Stimulated activated CD8-positive, alpha-beta memory T cell treated with anti-CD3 and anti-CD28 coated beads, Interleukin-12 subunit alpha, Interleukin-12 subunit beta, amount 100 ng/mL, for 1 hour (primary cell): ENCODE measurements around the gene XYLT1.

Experiments used
- DNase-seq: peaks from one replicate; pipeline ENCODE4 v3.0.0-alpha.2; 2020; ENCODE audit warnings: low read depth

XYLT1 gene

GRCh38 chr16:17144431-17144830, 326.3 kb downstream of the XYLT1 start:
- no peak for DNase-seq

DNA sequence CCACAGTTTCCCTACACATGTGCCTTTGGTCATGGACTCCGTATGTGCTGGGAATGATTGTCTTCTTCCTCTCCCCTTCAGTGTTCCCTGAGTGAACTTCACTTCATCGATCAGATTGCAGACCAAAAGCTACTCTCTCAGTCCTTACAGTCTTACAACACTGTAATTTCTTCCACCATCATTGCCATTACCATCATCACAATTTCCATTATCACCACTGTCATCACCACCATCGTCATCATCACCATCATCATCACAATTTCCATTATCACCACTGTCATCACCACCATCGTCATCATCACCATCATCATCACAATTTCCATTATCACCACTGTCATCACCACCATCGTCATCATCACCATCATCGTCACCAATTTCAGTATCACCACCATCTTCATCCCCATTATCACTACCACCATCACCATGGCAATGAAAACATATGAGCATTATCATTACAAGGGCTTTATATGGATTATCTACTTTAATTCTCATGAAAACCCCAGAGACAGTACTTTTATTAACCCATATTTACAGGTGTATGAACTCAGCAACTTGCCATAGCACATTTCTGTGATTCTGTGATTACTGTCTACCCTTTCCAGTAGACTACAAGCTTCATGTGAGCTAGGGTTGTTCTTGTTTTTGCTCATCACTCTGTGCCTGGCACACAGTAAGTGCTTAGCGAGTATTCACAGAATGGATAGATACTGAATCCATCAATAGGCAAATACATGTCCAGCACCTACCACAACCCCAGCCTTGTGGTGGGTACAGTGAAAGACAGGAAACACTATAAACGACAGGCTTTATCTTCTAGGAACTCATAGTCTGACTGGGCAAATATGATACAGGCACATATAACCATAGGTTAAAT, 327.0 kb downstream of the XYLT1 start:
- DNase-seq: no peak

DNA sequence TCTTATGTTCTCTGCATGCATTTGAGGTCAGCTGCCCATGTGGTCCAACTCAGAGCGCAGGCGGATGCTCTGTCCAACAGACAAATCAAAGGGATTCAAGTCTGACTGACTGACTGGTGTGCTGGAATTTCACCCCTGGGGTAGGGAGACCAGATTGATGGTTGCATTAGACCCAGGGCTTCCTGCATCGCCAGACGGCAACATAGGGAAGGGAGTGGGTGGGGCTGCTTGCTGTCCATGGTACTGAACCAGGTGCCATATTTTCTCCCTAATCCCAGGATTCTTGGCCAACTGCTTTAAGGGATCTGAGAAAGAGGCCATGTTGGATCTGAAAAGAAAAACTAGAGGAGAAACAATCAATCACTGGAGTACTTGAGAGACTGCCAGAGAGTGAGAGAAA, 332.0 kb downstream of the XYLT1 start:
- no peak for DNase-seq

DNA sequence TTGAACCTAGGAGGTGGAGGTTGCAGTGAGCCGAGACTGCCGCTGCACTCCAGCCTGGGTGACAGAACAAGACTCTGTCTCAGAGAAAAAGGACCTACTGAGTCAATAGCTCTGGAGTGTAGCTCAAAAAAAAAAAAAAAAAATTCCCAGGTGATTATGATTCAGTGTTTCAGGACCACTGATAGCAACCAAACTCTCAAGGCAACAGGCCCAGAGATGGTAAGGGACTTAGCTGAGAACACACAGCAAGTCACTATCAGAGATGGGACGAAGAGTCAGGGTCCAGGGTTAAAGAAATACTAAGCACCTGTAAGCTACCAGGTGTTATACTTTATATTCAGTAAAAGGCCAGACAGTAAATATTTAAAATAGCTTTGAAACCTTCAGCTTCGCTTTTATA, 335.3 kb downstream of the XYLT1 start:
- no peak for DNase-seq

GRCh38 chr16:17134586-17134985, 336.2 kb downstream of the XYLT1 start:
- DNase-seq: no peak

DNA sequence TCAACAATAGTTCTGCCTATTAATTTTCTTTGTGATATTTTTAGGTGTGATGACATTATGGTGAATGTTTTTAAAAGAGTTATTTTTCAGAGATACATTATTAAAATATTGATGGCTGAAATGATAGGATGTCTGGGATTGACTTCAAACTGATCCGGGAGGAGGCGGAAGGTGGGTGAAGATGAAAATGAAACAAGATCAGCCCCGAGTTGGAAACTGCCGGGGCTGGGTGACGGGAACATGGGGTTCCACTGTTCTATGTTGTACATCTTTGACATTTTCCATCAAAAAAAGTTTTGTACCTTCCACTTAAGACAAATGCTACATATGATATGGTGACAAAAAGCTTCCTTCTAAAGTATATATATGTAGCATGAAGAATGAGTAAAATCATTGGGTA, 336.9 kb downstream of the XYLT1 start:
- no peak for DNase-seq

DNA sequence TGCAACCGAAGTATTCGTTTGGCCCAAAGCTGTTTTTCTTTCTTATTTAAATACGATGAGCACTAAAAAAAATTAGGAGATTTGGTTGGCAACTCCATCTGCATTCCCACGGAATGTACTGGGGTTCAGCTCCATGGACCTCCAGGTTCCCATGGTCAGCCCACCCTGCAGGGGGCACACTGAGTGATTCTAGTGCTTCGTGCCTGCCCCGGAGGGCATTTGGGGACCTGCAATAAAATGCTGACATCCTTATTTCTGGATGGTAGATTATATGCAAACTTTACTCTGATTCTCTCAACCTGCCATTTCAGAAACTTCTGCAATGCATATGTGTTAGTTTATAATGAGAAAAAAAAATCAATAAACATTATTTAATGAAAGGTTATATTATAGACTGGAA, 339.4 kb downstream of the XYLT1 start:
- no peak for DNase-seq

GRCh38 chr16:17130733-17131132, 340.0 kb downstream of the XYLT1 start:
- no peak for DNase-seq

DNA sequence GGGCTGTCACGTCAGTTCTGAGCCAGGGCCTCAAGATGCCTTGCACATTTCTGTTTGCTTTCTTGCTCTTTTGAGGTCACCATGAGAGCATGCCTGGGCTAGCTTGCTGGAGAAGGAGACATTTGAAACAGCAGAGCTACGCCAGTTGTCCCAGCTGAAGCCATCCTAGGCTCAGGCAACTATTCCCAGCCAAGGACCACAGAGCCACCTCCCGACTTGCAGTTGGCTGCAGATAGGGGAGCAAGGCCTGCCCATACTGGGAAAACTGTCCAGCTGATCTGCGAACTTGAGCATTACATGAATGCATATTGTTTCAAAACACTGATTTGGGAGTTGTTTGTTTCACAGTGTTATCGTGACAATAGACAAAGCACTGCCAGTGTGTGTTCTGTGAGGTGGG, 340.8 kb downstream of the XYLT1 start:
- DNase-seq: no peak

DNA sequence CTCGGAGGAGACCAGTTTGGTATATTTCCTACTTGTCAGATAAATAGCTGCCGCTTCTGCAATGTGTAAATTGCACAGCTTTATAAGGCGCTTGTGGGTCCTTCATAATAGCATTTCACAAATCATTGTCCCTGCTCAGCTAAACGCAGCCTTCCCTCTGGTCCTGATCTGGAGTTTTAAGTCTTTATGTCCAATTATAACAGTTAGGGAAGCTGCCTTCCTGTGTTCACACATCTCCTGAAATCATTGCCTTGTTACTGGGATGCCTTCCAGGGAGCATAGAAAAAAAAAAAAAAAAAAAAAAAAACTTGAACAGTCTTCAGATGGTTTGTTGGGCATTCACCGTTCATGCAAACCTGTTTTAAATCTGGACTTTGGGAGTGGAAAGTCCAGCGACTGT, 342.0 kb downstream of the XYLT1 start:
- no peak for DNase-seq

- DNase-seq: no peak
These were observed 344.6 kb downstream of the XYLT1 start for GRCh38 chr16:17126156-17126555.

DNA sequence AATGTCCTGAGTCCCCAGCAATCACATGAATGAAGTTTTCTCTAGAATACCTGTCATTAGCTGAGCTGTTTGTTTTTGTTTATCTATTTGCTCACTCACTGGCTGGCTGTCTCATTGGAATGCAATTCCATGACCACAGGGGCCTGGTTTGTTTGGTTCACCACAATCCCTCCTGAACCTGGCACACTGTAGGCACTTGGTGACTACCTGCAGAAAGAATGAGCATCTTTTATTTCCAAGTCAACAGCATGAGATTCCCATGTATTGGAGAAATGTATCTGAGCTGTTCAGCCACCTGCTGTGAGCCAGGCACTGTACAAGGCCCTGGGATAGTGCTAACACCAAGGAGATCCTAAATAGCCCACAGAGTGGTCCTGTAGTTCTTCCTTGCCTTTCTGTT, 345.1 kb downstream of the XYLT1 start:
- no peak for DNase-seq

DNA sequence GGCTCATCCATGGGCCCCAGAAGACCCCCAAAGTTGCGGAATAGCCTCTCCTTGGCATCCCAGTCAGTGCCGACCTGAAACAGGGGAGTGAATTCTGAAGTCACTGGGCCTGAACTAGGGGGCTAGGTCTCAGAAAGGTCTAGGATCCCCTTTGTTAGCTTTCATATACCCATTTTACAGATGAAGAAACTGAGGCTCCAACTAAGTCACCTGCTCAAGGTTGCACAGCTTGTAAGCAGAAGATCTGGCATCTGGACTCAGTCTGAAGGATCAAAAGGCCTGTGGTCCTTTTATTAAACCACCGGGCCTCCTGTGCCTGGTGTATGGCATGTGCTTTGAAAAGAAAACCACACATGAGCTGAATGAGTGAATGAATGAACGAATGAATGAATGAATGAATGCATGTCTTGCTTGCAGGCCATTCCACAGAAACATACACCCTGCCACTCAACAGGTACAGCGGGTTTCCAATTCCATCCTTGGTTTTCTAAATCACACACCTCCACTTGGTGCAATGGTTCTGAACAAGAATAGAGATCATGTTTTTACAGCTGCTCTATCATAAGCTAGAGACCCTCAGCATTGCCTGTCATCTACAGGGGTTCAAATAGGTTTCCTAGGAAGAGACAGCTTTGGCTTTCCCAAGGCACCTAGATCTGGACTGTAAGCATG, 352.7 kb downstream of the XYLT1 start:
- DNase-seq: no peak

- no peak for DNase-seq
These were observed 354.0 kb downstream of the XYLT1 start for GRCh38 chr16:17116595-17117322.

GRCh38 chr16:17109413-17109812, 361.3 kb downstream of the XYLT1 start:
- DNase-seq: no peak

DNA sequence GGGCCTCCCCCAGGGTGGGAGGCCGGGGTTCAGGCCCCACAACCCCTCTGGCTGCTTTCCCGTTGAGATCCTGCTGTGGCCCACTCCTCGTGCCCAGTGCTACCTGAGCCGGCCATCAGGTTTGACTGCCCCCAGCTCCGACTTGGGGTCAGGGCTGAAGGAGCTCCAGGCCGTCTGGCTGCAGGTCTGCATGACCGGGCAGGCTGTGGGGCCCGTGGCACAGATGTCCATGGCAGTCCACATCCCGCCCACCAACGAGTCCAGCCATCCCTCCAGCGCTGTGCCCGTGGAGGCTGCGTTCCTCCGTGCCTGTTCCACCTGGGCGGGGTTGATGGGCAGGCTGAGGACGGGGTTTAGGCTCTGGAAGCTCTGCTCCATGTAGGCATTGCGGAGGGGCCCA, 362.2 kb downstream of the XYLT1 start:
- DNase-seq: no peak

DNA sequence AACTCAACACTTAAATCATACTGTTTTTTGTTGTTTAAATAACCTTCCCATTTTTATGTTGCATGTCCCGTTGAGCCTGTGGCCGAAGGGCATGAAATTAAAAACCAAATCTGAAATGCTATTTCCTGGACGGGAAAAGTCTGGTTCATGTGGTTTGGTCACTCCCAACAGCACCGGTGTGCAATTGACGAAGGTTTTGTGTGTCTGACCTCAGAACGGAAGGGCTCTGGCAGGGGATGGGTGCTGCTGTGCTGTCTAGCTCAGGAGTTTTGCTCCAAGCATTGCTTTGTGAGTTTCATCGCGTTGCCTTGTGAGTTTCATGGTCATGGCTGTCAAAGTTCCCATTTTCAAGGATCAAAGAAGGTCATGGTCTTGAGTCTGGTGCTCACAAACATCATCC, 363.3 kb downstream of the XYLT1 start:
- no peak for DNase-seq

GRCh38 chr16:17106243-17106791, 364.4 kb downstream of the XYLT1 start:
- no peak for DNase-seq

DNA sequence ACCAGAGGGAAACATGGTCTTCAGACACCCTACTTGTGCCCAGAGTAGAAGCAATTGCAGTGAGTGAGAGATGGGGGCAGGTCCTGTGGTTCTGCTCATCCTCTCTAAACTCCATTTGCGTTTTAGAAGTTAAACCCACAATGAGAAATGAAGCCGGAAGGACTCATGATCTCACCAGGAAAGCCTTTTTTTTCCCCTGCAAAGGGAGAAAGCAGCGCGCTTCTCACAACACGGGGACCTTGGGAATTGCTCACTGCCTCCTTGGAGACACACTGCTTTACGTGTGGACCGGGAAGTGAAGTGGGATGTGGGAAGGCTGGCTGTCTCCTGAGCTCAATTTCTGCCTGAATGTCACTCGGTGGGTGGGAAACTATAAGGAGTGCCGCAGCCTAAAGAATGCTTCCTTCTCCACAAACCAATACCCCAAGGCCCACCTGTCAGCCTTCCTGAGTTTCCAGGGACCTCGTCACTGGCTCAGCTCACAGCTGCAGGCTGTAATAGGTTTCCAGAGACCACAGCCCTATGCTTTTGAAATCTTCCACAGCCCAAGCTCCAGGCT, 365.4 kb downstream of the XYLT1 start:
- no peak for DNase-seq

DNA sequence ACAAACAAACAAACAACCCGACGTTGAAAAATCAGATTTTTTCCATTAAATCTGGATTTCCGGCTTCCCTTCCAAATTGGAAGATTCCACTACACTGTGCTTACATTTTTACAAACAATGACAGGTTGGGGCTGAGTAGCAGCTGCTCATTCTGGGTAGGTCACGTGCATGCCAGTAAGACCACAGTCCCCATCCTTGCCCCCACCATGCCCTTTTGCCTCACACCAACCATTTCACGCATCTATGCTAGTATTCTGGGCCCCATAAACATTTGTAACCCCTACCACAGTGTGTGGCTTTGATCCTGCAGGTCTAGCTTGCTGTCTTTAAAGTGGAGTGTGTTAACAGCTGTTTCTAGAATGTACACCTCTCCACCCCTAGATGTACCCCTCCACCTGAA, 366.1 kb downstream of the XYLT1 start:
- no peak for DNase-seq

GRCh38 chr16:17103216-17103615, 367.5 kb downstream of the XYLT1 start:
- DNase-seq: no peak

DNA sequence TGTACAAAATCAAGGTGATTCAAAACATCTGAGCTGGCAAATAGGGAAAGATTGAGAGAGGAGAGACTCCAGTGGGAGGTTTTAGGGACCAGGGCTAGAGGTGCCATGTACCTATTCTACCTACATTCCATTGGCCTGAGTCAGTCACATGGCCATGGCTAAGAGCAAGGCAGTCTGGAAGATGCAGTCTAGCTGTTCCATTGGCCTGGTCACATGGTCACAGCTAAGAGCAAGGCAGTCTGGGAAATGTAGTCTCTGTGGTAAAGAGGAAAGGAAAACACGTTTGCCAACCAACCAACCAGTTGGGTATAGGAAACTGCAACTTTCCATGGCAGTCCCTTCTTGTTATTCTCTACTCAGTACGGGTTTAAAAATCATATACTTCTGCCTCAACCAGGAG, 369.1 kb downstream of the XYLT1 start:
- no peak for DNase-seq
